Stimulated activated CD4-positive, alpha-beta T cell treated with anti-CD3 and anti-CD28 coated beads, Interleukin-4, amount 100 ng/mL, for 24 hours (primary cell): ENCODE results near the gene AQP9.
"Not testable (repeated sequence)": the region's sequence is repeated elsewhere in the genome, so short reads cannot be mapped to it uniquely, and the experiment has no call there.

Experiments used
- DNase-seq: peaks from one replicate; pipeline ENCODE4 v3.0.0-alpha.2; 2020

Gene AQP9

GRCh38 chr15:58138106-58138505 is at the start of gene AQP9:
AQP9 (plus strand) TSS chr15:58138381; CDS start chr15:58138566, 185 bp downstream.
- no peak for DNase-seq

GRCh38 chr15:58095415-58095814 is 42.8 kb upstream of the AQP9 start:
- no peak for DNase-seq

GRCh38 chr15:58096529-58097084 is 41.6 kb upstream of the AQP9 start:
- DNase-seq: no peak

DNA sequence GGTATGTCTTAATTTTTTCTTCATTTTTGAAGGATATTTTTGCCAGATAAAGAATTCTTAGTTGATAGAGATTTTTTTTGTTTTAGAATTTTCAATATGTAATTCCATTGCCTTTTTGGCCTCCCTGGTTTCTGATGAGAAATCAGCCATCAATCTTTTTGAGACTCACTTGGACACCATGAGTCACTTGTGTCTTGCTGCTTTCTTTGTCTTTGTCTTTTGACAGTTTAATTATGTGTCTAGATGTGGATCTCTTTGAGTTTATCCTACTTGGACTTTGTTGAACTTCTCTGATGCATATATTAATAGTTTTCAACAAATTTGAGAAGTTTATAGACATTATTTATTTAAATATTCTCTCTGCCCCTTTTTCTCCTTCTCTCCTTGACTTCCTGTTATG is 34.7 kb upstream of the AQP9 start:
- DNase-seq: no peak

GRCh38 chr15:58108117-58108516 is 30.1 kb upstream of the AQP9 start:
- no peak for DNase-seq

DNA sequence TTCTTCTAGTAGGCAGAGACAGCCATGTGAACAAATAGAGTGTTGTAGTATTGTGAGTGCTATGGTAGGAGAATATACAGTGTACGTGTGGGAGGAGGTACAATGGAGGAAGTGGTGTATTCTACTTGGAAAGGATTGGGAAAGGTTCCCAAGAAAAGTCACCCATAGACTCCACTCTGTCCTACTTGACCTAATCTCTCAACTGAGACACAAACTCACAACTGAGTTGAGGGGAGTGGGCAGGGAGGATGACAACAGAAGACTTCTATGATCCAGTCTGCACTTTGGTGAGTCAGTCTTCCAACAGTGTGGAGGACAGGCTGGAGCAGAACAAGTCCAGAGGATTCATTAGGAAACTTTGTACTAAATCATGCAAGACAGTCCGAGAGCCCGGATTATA is 28.8 kb upstream of the AQP9 start:
- no peak for DNase-seq

DNA sequence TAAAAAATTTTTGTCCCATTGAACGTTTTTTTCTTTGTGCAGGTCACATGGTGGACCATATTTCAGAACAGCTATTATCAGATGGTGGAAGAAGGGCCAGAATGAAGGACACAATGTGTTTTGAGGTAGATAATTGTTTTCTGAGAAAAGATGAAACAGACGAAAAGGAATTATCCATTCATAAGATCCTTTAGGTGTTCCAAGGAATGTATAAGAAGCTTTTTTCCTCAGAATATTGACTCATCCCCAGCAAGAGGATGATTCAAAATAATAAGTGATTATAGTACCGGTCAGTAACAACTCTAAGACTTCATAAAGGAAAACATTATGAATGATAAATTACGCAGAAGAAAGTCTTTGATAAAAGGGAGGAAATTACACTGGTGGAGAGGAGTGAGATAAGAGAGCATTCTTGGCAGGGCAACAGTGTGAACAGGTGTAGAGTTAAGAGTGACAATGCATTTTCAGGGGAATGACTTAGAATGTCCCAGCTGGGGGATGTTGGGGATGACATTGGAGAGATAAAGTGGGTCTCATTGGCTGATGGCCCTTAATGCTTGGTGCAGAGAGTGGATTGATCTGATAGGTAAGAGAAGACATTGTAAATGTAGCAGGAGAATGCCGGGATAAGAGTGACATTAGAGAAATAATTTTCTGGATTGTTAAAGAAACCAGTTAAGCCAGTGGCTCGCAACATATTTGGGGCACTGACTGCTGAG is 27.0 kb upstream of the AQP9 start:
- no peak for DNase-seq

DNA sequence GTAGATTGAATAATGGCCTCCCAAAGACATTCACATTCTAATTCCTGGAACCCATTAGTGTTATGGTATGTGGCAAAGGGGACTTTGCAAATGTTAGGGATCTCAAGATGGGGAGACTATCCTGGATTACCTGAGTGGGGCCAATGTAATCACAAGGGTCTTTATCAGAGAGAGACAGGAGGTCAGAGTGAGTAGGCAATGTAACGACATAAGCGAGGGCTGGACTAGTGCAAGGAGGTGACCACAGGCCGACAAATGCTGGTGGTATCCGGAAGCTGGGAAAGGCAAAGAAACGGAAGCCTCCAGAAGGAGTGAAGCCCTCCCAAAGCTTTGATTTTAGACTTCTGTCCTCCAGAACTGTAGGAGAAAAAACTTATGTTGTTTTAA is 26.5 kb upstream of the AQP9 start:
- no peak for DNase-seq

- not testable (repeated sequence) for DNase-seq
Measured at GRCh38 chr15:58113358-58113757, 24.8 kb upstream of the AQP9 start.

GRCh38 chr15:58114388-58114787 is 23.8 kb upstream of the AQP9 start:
- no peak for DNase-seq

DNA sequence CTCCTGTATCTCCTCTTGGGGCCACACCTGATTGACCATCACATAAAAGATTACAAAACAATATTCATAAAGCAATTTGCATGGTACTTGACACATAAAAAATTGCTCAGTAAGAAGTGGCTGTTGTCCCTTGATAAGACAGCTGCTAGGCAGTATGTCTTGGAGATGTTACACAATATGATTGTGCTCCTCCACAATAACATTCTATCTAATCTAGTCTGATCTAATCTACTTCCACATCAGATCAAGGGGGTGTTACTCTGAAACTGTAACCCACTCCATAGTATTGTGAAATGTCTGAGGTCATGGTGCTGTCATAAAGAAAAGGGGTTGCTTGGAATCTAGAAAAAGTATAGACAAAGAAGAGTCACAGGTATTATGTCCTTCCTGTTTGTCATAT is 23.4 kb upstream of the AQP9 start:
- DNase-seq: no peak

DNA sequence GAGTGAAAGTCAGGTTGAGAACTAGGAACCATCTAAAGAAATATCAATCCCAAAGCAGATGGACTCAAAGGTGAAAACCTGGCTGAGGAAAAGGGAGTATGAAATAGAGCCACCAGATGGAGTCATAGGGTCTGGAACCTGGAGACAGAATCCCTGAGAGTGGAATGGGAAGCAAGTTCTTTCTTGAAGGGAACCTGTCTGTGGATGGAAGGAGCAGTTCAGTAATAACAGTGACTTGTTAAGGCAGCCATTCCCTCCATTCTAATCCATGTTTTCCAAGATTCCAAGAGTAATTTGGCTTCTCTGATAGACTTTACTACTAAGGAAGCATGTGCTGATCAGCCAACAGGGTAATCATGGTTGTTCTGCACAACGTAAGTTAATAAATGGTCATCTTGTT is 22.5 kb upstream of the AQP9 start:
- no peak for DNase-seq

GRCh38 chr15:58117619-58118018 is 20.6 kb upstream of the AQP9 start:
- no peak for DNase-seq

DNA sequence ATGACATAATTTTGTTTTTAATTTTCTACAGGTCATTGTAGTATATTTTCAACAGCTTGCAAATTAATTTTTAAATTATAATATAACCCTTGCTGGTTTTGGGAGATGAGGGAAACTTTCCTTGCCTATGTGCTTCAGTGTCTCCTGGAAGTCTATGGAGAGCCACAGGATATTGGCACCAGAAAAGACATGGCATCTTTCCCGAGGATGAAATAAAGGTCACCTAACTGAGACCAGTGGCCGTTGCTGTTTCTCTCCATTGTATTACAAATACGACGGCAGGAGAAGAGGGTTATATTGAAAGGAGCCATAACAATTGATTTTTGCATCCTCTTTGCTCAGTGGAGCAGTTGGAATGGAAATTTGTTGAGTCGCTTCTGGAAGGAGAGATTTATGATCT is 19.9 kb upstream of the AQP9 start:
- no peak for DNase-seq

DNA sequence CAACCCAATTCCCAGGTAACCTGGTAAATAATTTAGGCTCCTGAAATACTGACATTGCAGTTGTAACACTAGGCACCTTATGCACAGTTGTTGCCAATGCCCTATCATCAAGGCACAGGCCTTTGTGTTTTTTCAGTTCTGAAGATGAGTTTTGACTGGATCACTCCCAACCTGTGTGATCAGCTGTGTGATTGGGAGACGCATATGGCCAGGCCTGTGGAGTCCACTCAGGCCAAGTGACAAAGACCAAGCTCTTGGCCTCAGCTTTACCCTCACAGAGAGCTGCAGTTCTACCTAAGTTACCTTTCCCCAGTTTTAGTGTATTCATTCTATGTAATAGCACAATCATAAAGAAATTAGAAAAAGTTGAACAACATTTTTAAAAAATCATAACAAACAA is 19.2 kb upstream of the AQP9 start:
- no peak for DNase-seq

GRCh38 chr15:58124585-58124984 is 13.6 kb upstream of the AQP9 start:
- no peak for DNase-seq

DNA sequence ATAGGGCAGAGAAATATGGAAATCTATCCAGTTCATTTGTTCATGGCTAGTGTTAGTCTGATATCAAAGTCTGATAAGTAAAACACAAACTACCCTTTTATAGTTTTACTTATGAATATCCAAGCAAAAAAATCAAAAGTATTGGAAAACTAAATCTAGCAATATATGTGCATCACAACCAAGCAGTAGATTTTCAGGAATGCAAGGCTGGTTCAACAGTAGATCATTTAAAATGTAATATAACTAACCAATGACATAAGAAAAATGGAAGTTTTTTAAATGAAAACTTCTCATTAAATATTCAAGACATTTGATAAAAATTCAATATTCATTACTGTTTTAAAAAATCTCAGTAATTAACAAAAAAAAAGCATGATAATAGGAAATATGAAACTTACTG is 12.8 kb upstream of the AQP9 start:
- DNase-seq: no peak

GRCh38 chr15:58134886-58135285 is 3.3 kb upstream of the AQP9 start:
- DNase-seq: no peak

DNA sequence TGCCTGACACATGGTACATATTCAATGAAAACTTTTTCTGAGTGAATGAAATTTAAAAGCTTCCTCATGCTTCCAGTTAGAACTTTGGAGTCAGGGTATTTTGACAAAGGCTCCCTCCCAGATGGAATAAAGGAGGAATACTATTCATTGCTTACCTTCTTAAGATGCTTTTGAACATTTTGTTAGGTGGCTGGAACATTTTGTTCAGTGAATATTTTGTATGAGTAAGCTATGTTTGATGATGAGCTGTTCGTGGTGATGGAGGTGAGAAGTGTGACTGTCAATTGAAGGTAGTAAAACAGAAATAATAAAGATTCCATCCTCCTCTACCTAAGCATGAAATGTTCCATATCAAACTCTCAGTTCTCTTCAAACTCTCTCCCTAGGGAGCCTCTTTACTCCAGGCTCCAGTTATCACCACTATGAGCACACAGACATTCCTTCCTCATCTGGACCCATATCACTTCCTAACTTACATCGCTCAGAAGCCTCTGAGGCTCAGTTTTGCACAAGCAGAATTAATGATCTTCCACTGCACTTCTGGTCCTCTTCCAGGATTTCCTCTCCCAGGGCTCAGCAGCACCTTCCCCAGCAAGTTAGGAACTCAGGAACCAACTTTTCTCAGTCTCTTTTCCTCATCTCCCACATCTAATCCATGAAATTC is 2.5 kb upstream of the AQP9 start:
- DNase-seq: no peak

- DNase-seq: no peak
Measured at GRCh38 chr15:58136731-58137130, 1.4 kb upstream of the AQP9 start.

GRCh38 chr15:58137686-58138085 is 495 bp upstream of the AQP9 start:
- no peak for DNase-seq

GRCh38 chr15:58139276-58139988 is 1.3 kb downstream of the AQP9 start:
- no peak for DNase-seq

DNA sequence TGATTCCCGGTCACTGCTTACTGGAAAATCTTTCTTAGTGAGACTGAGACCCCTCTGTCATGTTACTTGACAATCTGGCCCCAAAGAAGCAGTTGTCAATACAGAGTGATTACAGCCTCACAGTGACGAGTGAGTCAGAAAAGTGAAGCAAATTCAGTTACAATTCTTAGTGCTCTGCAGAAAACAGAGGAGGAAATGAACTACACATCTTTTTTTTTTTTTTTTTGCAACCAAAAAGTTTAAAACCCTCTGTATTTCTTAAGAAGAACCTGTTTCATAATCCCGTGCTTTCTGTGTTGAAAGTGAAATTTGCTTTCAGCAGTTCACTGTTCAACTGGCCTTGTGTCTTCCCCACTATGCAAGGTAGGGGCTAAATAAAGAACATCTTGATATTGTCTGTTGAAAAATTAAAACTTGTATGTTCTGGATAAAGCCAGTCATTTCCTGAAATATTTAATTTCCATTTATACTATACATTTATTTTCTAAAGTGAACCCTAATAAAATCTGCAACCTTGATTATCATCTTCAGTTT is 1.9 kb downstream of the AQP9 start:
- DNase-seq: no peak

DNA sequence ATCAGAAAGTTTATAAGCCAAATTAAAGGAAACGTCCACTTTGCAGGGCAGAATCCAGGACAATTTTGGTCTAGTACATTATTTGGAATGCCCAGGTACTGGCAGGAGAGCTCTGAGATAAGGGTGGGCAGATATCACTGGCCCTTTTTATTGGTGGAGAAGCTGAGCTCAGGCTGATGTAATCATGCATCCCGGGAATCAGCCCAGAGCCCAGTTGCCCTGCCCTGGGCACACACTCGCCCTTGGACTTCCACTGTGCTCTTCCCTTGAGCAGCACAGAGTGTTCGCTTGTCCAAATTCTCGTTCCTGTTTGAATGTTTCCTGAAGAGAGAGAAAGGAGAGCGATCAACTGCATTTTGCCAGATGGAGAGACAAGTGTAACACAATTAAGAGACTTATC is 3.7 kb downstream of the AQP9 start:
- no peak for DNase-seq
